Measurements from ENCODE around the gene MACROD2.

The MACROD2 gene

GRCh38 chr20:15422966-15423365 is 1427.7 kb downstream of the MACROD2 start:
- DNase-seq: no peak

- no peak for DNase-seq
Measured at GRCh38 chr20:15439551-15439950, 1444.2 kb downstream of the MACROD2 start.

DNA sequence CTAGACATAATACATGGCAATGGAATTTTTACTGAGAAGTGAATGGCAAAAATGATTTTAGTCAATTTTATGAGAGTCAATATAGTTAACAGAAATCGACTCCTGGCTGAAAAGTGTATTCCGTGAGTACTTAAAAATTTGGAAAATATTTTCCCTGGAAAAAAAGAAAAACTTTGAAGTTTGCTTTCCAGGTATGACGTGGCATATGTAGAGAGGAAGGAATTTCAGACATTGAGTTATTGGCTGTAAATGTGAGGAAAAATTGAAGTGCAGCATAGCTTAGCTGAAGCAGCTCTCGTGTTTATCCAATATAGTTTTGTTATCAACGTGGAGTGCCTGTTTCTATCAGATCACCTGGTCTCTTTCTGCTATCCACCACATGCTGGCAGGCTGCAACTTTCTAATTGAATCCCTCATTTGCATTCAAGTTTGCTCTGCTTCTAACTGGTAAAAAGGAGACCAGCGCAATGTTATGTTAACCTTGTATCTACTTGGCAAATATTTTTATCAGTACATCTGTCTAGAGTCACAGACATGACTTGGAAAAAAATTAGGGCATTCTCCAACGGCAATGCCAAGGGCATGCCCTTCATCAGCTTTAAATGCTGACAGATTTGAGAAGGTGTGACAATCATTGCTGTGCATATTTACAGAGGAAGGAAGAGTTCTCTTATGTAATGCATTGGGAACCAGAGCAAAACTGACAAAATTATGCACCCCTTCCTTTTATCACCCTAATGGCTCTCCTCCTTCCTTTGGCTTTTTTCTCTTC is 1444.9 kb downstream of the MACROD2 start:
- DNase-seq: no peak

DNA sequence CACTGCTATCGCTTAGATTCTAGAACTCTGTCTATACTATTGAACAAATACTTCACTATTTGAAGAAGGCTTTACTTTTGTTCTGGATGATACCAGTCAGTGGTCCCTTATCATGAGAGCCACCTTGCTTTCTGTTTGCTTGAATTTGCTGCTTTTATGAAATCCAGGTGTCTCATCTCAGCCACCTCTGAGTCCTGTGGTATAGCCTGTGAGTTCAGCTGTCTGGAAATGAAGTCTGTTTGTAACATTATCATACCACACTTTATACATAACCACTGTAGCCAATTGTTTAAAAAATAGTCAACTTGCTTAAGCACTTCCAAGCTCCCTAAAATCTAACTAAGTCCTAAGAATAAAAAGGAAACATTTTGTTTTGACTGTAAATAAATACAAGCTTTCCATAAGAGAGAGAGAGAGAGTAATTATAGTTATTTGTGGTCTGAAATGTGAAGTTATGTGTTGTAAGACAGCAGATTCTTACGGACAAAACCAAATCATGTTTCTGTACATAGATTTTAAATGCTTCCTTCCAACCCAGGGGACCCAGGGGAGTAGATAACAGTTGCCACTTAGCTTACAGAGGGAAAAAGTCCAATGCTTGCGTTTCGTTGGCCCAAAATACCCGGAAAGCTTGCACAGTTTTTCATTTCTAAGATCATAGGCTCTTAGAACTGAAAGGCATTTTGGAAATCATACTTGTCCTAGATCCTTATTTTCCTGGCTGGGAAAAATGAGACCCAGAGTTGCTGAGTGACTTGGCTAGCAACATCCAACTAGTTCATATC is 1449.9 kb downstream of the MACROD2 start:
- no peak for DNase-seq

DNA sequence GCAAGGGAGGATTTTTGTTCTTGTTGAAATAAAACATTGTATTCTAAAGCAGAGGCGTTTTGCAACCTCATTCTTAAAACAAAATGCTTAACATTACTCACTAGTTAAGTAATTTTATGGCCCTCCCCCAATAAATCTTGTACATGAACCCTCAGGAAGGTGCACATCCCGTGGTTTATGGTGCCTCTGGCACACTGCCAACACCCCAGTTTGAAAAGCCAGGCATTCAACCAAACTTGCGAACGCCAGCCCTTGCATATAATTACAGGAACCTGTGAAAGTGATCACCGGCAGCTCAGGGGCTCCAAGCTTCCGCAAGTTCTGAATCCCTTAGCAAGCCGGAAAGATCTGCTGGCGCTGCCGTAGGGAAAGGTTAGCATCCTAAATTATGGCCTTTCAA is 1451.1 kb downstream of the MACROD2 start:
- no peak for DNase-seq

- no peak for DNase-seq
Measured at GRCh38 chr20:15447549-15447948, 1452.2 kb downstream of the MACROD2 start.

GRCh38 chr20:15449061-15449460 is 1453.7 kb downstream of the MACROD2 start:
- DNase-seq: no peak

DNA sequence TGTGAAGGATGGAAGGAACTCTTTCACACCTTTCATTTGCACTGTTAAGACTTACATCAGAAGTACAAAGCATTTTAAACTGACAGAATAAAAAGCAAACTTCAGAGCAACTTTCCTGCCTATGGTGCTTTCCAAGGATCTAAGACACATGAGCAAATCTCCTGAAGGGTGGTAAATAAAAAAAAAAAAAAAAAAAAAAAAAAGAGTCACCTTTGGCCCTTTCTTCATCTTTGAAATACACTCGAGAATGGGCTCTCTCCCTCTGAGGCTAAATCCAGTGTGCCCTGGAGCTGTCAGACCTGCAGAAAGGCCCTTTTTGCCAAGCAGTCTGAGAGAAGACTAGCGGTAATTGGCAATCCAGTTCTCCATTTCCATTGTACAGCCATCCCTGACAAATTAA is 1455.9 kb downstream of the MACROD2 start:
- no peak for DNase-seq

DNA sequence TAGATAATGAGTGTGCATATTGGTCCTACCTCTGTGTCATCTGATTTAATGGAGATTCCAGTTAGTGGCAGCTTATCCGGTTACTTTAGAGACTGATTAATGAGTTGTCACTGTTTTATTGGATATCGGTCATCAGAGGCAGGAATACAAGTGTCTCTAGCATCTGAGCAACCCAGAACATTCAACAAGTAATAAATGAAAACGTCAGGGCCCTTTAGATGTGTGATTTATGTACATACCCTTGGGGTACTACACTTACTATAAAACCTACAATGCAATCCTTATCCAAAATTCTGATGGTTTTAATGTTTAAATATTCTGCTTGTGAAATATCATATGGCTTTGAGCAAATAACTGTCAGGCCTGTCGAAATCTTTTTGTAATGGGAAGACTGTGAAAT is 1460.0 kb downstream of the MACROD2 start:
- no peak for DNase-seq

GRCh38 chr20:15461938-15462337 is 1466.6 kb downstream of the MACROD2 start:
- no peak for DNase-seq

GRCh38 chr20:15475483-15475882 is 1480.2 kb downstream of the MACROD2 start:
- DNase-seq: no peak

- no peak for DNase-seq
Measured at GRCh38 chr20:15476186-15476585, 1480.9 kb downstream of the MACROD2 start.

- no peak for DNase-seq
Measured at GRCh38 chr20:15476781-15477180, 1481.5 kb downstream of the MACROD2 start.

DNA sequence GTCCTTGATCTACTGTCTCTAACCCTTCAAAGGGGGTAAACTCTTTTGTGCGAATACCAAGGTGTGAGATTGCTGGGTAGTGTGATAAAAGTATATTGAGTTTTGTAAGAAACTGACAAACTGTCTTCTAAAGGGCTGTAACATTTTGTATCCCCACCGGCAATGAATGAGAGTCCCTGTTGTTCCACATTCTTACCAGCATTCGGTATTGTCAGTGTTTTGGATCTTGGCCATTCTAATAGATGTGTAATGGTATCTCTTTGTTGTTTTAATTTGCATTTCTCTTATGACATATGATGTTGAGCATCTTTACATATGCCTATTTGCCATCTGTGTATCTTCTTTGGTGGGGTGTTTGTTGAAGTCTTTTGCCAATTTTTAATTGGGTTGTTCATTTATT is 1487.2 kb downstream of the MACROD2 start:
- DNase-seq: no peak

DNA sequence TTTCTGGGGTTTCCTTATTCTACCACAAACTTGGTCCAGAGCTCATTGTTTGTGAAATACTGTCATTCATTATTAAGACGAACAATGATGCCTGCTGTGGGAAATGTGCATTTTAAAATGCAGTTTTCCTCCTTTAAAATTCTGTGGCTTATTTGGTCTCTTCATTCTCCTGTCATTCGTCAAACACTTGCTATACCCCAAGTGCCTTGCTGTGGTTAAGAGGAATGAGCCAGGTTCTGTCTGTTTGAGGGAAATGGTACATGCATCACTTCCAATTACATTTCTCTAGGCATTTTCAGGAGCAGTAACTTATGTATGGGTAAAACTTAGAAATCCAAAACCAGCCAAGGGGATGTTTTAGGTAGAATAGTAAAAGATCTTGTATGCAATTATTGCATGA is 1490.2 kb downstream of the MACROD2 start:
- DNase-seq: no peak

DNA sequence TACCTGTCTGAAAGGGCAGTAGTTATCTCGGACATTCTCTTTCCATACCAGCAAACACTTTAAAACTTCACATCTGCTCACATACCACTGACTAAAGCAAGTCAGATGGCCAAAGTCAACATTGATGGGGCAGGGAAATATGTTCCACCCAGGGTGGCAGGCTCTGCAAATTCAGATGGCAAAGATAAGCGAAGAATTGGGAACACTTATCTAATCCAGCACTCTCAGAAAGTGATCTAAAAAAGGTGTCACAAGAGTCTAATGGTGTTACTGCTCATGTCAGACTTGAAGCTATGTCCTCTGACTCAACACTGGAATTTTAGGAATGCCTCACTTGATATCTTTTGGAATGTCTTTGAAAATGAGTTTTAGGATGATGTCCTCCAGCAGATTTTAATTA is 1491.7 kb downstream of the MACROD2 start:
- DNase-seq: no peak

GRCh38 chr20:15487682-15488081 is 1492.4 kb downstream of the MACROD2 start:
- DNase-seq: no peak

GRCh38 chr20:15491575-15491974 is 1496.3 kb downstream of the MACROD2 start:
- no peak for DNase-seq

- DNase-seq: no peak
Measured at GRCh38 chr20:15494851-15495250, 1499.5 kb downstream of the MACROD2 start.

DNA sequence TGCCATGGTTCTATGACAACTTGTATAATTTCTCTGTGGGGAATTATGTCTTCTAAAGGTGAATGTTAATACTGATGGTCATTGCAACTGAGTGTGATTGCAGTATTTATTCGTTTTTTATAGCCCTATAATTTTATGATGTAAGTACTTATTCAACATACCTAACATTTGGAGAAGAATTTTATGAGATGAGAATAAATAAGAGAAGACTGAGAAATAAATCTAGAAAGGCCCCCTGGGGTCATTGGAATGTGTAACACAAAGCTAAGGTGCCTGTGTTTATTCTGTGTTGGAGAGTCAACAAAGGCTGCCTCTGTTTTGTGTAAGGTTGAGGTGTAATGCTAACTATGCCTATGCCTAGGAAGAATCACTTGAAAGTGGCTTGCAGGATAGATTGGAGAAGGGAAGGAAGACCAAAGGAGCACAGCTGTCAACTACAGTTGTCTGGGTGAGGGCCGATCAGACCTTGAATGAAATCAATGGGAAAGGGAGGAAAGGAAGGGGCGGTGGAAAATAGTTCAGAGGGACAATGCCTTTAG is 1501.3 kb downstream of the MACROD2 start:
- DNase-seq: no peak

GRCh38 chr20:15498926-15499325 is 1503.6 kb downstream of the MACROD2 start:
- no peak for DNase-seq

DNA sequence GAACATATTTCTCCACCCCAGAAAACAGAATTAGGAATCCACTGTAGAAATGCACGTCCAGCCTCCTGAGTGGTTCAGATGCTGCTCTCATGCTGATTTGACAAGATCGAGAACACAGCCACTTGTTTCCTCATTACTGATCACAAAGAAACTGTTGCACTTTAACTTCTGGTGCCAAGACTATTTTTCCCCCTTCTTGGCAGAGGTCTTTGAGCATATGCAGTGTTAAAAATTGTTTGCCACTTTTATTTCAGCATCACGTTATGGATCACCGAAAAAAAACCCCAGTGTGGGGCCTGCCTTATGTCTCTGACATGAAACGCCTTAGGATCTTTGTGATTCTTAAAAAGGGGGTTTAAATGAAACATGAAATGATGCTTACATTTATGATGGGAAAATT is 1511.0 kb downstream of the MACROD2 start:
- no peak for DNase-seq

DNA sequence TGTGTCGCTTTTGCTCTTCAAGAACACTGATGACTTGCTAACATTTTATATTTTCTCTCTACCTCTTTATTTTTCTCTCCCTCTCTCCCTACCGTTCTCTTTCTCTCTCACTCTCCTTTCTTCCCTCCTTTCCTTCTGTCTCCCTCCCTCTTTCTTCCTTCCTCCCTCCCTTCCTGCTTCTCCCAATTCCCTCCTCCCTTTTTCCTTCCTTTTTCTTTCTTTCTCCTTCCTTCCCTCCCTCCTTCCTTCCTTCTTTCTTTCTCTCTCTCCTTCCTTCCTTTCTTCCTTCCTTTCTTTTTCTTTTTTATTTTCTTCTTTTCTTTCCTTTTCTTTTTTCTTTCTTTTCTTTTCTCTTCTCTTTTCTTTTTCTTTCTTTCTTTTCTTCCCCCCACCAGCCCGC is 1511.8 kb downstream of the MACROD2 start:
- DNase-seq: no peak

- DNase-seq: no peak
Measured at GRCh38 chr20:15511551-15511950, 1516.2 kb downstream of the MACROD2 start.

Data from stimulated activated CD8-positive, alpha-beta memory T cell treated with anti-CD3 and anti-CD28 coated beads, Interleukin-4, amount 100 ng/mL, for 48 hours (primary cell).